B cell (primary cell): Measurements from ENCODE around the gene GCHFR. TPM values are rescaled to one million over a fixed set of nuclear protein-coding genes. Genes with fewer than 3 reads are reported as not detected.

Experiments used
- ATAC-seq: fragments of 200-7000 bp; cut with Tn5 transposase; one replicate; pipeline ENCODE4 v1.10.0; 2021; ENCODE audit warnings: low read depth, mild to moderate bottlenecking, moderate number of reproducible peaks, moderate library complexity
- CTCF ChIA-PET: fragments of 350-600 bp; sonication (Branson Sonifier 250); formaldehyde crosslinking; loops from one replicate; lab custom pipeline; 2021; ENCODE audit warnings: antibody characterized with exemption, inconsistent platforms; lab: Charles Lee
- POLR2A ChIA-PET: fragments of 350-600 bp; sonication (Branson Sonifier 250); formaldehyde crosslinking; loops from one replicate; lab custom pipeline; 2021; ENCODE audit warnings: antibody characterized with exemption; lab: Charles Lee
- DNase-seq: peaks from one replicate; pipeline ENCODE4 v3.0.0; 2013
- H2AFZ ChIP-seq: 2 replicates; pipeline ENCODE4 v1.6.1; 2012; ENCODE audit warnings: mild to moderate bottlenecking, low read depth, low read length; ENCODE audit not compliant: insufficient read depth, poor library complexity, severe bottlenecking
- H3K27ac ChIP-seq, 2 donors: 1 replicate in 1 of 2; 2 replicates in 1 of 2; pipeline ENCODE4 v1.5.1; 2012 to 2013; ENCODE audit warnings: low read length in 2 of 2, mild to moderate bottlenecking in 2 of 2, moderate library complexity in 1 of 2
- H3K27me3 ChIP-seq, 4 experiments: fragments of 200-600 bp in 1 of 4; sonication (generic) in 1 of 4; replicated peaks in 1 of 4; 1 replicate in 2 of 4; 2 replicates in 2 of 4; pipeline versions ENCODE4 v1.6.1 to v1.7.0; 2013 to 2016; ENCODE audit warnings: low read length in 3 of 4, mild to moderate bottlenecking in 2 of 4, mixed read lengths in 1 of 4, moderate library complexity in 1 of 4; ENCODE audit not compliant: insufficient read depth in 4 of 4, control insufficient read depth in 3 of 4; ENCODE audit errors: control extremely low read depth in 1 of 4
- H3K36me3 ChIP-seq, 2 experiments: replicated peaks in 1 of 2; 1 replicate in 1 of 2; 2 replicates in 1 of 2; pipeline versions ENCODE4 v1.6.1 to v1.7.1; 2013; ENCODE audit warnings: low read length in 1 of 2; ENCODE audit not compliant: insufficient read depth in 2 of 2, control insufficient read depth in 1 of 2; ENCODE audit errors: control extremely low read depth in 1 of 2, extremely low read depth in 1 of 2
- H3K4me1 ChIP-seq, 2 donors: fragments of 200-600 bp in 1 of 2; sonication (generic) in 1 of 2; 1 replicate in 1 of 2; 2 replicates in 1 of 2; pipeline versions ENCODE4 v1.5.1 to v1.6.1; 2013 to 2017; ENCODE audit warnings: low read length in 2 of 2; ENCODE audit not compliant: control insufficient read depth in 2 of 2, insufficient read depth in 2 of 2
- H3K4me2 ChIP-seq: replicated peaks from 2 replicates; pipeline ENCODE3; 2012; ENCODE audit warnings: mild to moderate bottlenecking, low read depth, low read length; ENCODE audit not compliant: poor library complexity, severe bottlenecking
- H3K4me3 ChIP-seq, 5 experiments: fragments of 200-600 bp in 1 of 5; sonication (generic) in 1 of 5; 1 replicate in 3 of 5; 2 replicates in 2 of 5; pipeline versions ENCODE4 v1.5.1 to v1.7.0; 2011 to 2016; ENCODE audit warnings: low read length in 4 of 5, mild to moderate bottlenecking in 4 of 5, low read depth in 2 of 5, control low read depth in 1 of 5, moderate library complexity in 1 of 5; ENCODE audit not compliant: insufficient read depth in 1 of 5; ENCODE audit errors: control extremely low read depth in 1 of 5, extremely low read depth in 1 of 5
- H3K79me2 ChIP-seq: fragments of 200-600 bp; sonication (generic); one replicate; pipeline ENCODE4 v1.6.0; 2016; ENCODE audit warnings: low read length; ENCODE audit not compliant: control insufficient read depth, insufficient read depth
- H3K9ac ChIP-seq: fragments of 200-600 bp; sonication (generic); 2 replicates; pipeline ENCODE4 v1.6.1; 2017; ENCODE audit warnings: mild to moderate bottlenecking, low read length, moderate library complexity
- H3K9me3 ChIP-seq, 3 donors: one replicate each; pipeline versions ENCODE4 v1.6.1 to v1.7.1; 2013; ENCODE audit warnings: low read length in 2 of 3; ENCODE audit not compliant: control insufficient read depth in 2 of 3, insufficient read depth in 1 of 3; ENCODE audit errors: control extremely low read depth in 1 of 3
- H4K20me1 ChIP-seq: 2 replicates; pipeline ENCODE4 v1.6.0; 2012; ENCODE audit warnings: mild to moderate bottlenecking, low read length; ENCODE audit not compliant: insufficient read depth, control insufficient read depth, poor library complexity, severe bottlenecking
- H3K27ac Mint-ChIP-seq: one replicate; pipeline ENCODE4 v1.8.0; 2021; ENCODE audit warnings: mixed read lengths
- H3K27me3 Mint-ChIP-seq: one replicate; pipeline ENCODE4 v1.8.0; 2021; ENCODE audit warnings: mixed read lengths
- H3K4me1 Mint-ChIP-seq: one replicate; pipeline ENCODE4 v1.8.0; 2021; ENCODE audit warnings: mixed read lengths
- H3K4me3 Mint-ChIP-seq: one replicate; pipeline ENCODE4 v1.8.0; 2021; ENCODE audit warnings: mixed read lengths
- H3K9me3 Mint-ChIP-seq: one replicate; pipeline ENCODE4 v1.8.0; 2022; ENCODE audit warnings: mixed read lengths; ENCODE audit not compliant: insufficient read depth
- CTCF ChIP-seq: fragments of 200-600 bp; IDR thresholded peaks from one replicate; pipeline ENCODE4 v1.8.0; 2022; ENCODE audit warnings: antibody characterized with exemption, mild to moderate bottlenecking
- EZH2 ChIP-seq: IDR thresholded peaks from 2 replicates; pipeline ENCODE4 v1.6.1; 2012; ENCODE audit warnings: borderline replicate concordance, low read depth, mild to moderate bottlenecking, moderate library complexity, low read length; ENCODE audit not compliant: insufficient read depth, poor library complexity, severe bottlenecking
- WGBS: methylation state at CpG from one replicate; pipeline ENCODE4 v1.1.5; 2013; ENCODE audit warnings: missing lambda C conversion rate; ENCODE audit not compliant: insufficient coverage; 5-methylcytosine and 5-hydroxymethylcytosine counted together
- intact Hi-C: fragments of 100-400 bp; cut with micrococcal nuclease; formaldehyde crosslinking; loops from one replicate; pipeline ENCODE4 v1.10.0; 2022
- polyA plus RNA-seq: library from polyadenylated mRNA; depleted of rRNA; stranded (reverse); fragments of >200 nt; gene quantifications from 2 replicates; pipeline ENCODE4 v1.2.3, GENCODE V29; 2012
- total RNA-seq, 2 donors: library from RNA; stranded (reverse); fragments of 120-200 nt in 1 of 2; gene quantifications; 1 replicate in 1 of 2; 2 replicates in 1 of 2; pipeline versions ENCODE4 v1.2.3 to v1.2.4, GENCODE V29; 2013 to 2022

GCHFR gene
- total and polyA plus RNA-seq, 2 donors (not counting 1 experiment from before 2014, with no cell fraction given) = 14.3 to 23.7 TPM

GRCh38 chr15:40766906-40767837 lies 3.3 kb downstream of the GCHFR start:
- H3K4me1 ChIP-seq = peaks cover 46 to 67% of the 10 kb centered on the region in 2 donors
- peaks cover 54% of the 10 kb centered on the region for H3K4me1 Mint-ChIP-seq

More at GRCh38 chr15:40766906-40767837, 3.3 kb downstream of the GCHFR start:
- DNase-seq (no peak), ATAC-seq (no peak)
- CTCF ChIA-PET = interaction anchor here (1.3 to 9.6 kb wide), 3 partner anchors 11 to 126 kb away, joined by 3 to 99 read pairs (median 3); no protein-coding TSS in a partner anchor
- Histone ChIP-seq H4K20me1 (no peaks in the 10 kb centered on the region), H3K4me3 (no peak overlapping the region), H3K27me3 (no peaks in the 10 kb centered on the region), H3K4me2 (no peak overlapping the region), H3K36me3 (peaks cover 0 to 14% of the 10 kb centered on the region in 2 experiments), H3K79me2 (no peaks in the 10 kb centered on the region), H3K9me3 (no peaks in the 10 kb centered on the region), H2AFZ (no peak overlapping the region), H3K27ac (no peak overlapping the region), H3K9ac (no peak overlapping the region)
- POLR2A ChIA-PET = no interaction called here
- intact Hi-C loops = no loop called here
- TF ChIP-seq CTCF (no peak), EZH2 (no peak)
- Mint-ChIP-seq H3K27ac (no peak overlapping the region), H3K9me3 (no peaks in the 10 kb centered on the region), H3K27me3 (no peaks in the 10 kb centered on the region), H3K4me3 (no peak overlapping the region)
- 98% methylated on average over 23 of the region's 32 CpGs for WGBS
